NCI-H460 (cell line): ENCODE measurements around the gene EXOC2. TPM values are rescaled to one million over a fixed set of nuclear protein-coding genes. Genes with fewer than 3 reads are reported as not detected.
A peak's percentile ranks its signal among the peaks of the same experiment; 100 is the strongest.

ENCODE experiments used
- DNase-seq: peaks from one replicate; pipeline ENCODE4 v3.0.0-alpha.2; 2016; ENCODE audit warnings: low read depth; ENCODE audit errors: extremely low read depth
- polyA plus RNA-seq: library from polyadenylated mRNA; depleted of rRNA; stranded (reverse); fragments of >200 nt; gene quantifications from 2 replicates; pipeline ENCODE4 v1.2.3, GENCODE V29; 2014; cell fraction: nucleus; rRNA removed
- total RNA-seq: library from RNA; depleted of rRNA; stranded (reverse); fragments of >200 nt; shearing (Covaris generic); gene quantifications from 2 replicates; pipeline ENCODE4 v1.2.3, GENCODE V29; 2014; rRNA removed

Gene EXOC2, protein sequence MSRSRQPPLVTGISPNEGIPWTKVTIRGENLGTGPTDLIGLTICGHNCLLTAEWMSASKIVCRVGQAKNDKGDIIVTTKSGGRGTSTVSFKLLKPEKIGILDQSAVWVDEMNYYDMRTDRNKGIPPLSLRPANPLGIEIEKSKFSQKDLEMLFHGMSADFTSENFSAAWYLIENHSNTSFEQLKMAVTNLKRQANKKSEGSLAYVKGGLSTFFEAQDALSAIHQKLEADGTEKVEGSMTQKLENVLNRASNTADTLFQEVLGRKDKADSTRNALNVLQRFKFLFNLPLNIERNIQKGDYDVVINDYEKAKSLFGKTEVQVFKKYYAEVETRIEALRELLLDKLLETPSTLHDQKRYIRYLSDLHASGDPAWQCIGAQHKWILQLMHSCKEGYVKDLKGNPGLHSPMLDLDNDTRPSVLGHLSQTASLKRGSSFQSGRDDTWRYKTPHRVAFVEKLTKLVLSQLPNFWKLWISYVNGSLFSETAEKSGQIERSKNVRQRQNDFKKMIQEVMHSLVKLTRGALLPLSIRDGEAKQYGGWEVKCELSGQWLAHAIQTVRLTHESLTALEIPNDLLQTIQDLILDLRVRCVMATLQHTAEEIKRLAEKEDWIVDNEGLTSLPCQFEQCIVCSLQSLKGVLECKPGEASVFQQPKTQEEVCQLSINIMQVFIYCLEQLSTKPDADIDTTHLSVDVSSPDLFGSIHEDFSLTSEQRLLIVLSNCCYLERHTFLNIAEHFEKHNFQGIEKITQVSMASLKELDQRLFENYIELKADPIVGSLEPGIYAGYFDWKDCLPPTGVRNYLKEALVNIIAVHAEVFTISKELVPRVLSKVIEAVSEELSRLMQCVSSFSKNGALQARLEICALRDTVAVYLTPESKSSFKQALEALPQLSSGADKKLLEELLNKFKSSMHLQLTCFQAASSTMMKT
- total RNA-seq = 26.8 and 28.8 TPM in 2 replicates
- 20.0 and 21.3 TPM in 2 replicates for polyA plus RNA-seq

DNA sequence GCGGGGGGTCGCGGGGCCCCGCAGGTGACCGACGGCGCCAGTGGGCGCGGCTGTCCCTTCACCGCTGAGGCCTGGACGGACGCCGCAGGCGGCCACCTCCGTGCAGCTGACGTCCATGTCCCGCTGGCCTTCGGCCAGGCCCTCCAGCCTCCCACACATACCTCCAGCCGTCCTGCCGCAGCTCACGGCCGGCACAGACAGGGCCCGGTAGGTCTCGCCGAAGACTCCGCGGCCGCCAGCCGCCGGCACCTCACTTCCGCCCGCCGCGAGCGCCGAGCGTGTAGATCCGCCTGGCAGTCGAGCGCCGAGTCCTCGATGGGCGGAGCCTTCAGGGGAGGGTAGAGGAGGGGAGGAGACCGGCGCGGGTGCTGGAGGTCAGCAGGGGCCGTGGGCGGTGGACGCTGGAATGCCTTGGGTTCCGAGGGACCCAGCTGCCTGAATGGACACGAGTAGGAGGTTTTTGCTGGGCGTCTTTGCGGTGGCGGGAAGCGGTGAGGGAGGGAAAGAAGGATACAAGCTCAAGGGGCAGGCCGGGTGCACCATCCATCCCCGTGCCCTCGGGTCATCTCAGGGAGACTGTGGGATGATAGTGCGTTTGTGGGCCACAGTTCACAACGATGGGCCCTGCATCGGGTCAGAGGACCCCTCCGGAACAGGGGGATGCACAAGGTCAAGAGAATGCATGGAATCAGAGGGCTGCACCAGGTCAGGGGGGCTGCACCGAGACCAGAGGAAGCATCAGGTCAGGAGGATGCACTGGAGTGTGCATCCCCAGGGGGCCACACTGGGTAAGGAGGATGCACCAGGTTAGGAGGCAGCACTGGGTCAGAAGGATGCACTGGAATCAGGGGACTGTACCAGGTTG lies at the start of gene EXOC2:
Gene EXOC2, minus strand, starts transcription at position 282 of the 865 bp plus-strand sequence. CDS start 55,321 bp downstream, outside the sequence.
- DNase-seq = peak; percentile 65

DNA sequence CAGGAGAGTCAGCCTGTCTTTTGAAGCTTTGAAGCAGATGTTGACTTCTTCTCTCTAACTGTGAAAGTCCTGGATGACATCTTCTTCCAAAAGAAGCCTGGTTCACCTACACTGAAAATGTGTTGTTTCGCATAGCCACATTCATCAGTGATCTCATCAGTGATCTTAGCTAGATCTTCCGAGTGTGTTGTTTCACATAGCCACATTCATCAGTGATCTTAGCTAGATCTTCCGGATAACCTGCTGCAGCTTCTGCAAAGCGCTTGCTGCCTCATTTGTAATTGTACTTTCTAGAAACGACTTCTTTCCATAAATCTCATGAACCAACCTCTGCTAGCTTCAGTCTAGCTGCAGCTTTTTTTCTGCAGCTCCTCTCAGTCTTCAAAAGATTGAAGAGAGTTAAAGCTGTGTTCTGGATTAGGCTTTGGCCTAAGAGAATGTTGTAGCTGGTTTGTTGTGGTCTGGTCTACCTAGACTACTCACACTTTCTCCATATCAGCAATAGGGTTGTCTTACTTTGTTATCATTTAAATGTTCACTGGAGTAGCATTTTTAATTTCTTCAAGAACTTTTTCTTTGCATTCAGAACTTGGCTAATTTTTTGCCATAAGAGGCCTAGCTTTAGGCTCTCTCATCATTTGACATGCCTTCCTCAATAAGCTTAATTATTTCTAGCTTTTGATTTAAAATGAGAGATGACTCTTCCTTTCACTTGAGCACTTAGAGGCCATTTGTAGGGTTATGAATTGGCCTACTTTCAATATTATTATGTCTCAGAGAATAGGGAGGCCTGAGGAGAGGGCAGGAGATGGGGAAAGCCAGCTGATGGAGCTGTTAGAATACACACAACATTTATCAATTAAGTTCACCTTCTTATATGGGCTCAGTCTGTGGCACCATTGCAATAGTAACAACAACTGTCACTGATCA lies 48.7 kb upstream of the EXOC2 start:
- no peak for DNase-seq

DNA sequence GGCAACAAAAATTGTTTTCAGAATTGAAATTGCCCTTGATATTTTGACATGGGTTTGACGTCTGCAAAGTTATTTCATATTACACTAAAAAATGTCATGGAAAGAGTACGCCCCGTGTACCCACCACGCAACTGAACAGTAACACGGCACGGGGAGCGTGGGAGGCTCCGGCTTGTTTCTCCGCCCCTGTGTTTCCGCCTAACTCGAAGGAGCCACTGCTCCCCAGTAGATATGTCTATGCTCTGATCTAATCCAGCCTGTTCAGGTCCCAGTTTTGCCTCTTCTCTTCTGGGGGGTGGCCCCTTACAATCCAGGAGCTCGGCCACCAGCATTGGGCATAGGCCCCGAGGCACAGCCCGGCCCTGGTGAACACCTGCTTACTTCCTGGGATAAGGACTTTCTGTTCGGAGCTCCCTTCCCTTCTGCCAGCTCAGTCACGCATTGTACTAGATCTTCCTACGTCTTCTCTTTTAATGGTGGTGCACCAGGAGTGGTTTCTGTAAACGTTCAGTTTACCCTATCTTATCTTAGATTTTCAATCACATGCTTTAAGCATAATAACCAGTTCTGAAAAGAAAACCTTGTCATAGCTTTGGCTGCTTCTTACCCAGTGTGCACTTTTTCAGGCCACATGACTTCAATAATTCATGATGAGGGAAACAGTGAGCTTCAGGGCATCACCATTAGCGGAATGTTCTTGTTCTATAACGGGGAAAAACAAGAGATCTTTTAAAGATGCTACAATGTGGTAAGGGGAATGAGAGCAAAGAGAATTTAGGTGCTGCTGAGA lies 43.9 kb upstream of the EXOC2 start:
- no peak for DNase-seq

DNA sequence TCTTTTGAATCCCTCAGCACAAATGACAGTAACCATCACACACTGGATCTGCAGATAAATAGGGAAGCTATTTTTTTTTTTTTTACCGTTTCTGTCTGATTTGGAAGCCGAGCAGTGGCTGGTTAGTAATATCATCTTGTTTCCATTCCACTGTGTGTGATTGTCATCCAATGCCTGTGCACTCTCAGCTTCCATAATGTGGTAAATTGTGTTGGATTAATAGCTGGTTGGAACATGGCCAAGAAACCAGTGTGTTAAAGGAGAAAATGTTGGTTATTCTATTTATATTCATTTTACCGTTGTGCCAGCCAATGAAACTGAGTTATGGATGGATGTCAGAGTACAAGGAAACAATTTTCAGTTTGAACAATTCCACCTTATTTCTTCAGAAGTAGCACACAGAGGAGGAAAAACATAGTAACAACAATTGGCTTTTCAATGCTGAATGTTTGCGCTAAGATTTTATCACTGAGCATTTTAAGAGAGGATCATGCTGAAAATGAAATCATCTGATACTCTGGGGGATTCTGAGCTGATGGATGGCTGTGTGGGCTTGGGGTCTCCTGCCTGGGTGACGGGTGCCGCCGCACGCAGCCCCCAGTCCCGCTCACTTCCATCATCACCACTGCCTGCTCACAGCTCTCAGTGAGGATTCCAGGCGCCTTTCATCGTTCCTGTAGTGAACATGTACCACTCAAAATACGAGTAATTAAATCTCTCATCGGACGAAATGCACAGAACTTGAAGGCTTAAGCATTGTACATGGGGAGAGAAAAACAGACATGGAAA lies 40.7 kb upstream of the EXOC2 start:
- DNase-seq = no peak

DNA sequence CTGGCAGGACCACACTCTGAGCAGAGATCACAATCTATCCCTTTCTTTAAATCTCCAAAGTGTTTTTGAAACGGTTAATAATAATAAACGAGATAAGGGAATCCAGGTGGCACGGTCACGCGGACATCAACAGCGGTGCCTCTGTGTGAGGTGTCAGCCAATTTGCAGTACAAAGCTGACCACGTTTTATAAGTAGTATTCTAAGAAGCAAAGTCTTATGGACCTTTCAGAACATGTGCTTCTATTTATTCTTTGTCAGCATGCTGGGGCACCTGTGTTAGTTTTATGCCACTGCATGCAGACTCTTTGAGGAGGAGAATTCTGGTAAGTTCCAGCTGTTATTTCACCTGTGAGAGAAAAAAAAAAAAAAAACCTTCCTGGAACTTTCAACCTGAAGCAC lies 39.0 kb upstream of the EXOC2 start:
- DNase-seq = no peak

DNA sequence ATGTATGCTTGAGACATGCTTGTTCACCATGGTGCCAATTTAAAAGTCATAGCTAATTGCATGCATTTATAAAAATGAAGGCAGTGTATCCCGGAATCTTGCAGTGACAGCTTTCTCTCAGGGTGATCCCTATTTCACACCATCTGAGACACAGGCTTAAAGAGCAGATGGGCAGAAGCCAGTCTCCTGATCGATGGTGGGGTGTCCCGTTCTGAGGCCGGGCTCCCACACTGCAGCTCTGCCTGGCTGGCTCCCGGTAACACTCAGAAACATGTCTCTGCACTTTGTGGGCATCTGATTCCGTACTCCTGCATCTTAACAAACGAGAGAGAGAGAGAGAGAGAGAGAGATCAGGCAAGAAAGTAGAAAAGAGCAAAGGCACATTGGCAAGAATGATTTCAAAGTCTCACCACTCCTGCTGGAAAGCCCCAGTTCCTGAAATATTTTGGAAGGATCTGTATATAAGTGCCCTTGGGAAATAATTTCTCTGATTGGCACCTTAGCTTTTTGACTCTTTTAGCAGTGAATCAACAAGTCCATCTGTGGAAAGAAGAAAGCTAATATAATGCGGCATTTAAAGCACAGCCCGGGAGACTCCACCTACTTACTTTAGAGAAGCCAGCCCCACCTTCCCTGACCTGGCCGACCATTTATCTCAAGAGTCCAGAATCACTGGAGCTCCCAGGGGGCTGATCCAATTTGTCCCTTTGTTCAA lies 36.8 kb upstream of the EXOC2 start:
- DNase-seq = no peak

DNA sequence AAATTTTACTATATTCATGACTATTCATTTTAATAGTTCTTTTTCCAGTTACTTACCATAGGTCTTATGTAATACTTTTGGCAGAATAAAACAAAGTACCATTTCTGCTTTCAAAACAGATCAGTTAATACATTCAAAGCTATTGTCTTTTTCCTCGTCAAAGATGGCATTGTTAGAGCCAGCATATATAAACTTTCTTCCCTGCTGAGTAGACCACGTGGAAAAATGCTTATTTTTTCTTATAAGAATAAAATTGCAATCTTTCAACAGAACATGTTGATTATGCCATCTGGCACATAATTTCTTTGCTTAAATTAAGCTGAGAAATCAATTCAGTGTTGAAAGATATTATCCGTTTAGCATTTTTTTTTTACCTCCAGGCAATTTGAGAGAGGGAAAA lies 34.9 kb upstream of the EXOC2 start:
- DNase-seq = no peak

DNA sequence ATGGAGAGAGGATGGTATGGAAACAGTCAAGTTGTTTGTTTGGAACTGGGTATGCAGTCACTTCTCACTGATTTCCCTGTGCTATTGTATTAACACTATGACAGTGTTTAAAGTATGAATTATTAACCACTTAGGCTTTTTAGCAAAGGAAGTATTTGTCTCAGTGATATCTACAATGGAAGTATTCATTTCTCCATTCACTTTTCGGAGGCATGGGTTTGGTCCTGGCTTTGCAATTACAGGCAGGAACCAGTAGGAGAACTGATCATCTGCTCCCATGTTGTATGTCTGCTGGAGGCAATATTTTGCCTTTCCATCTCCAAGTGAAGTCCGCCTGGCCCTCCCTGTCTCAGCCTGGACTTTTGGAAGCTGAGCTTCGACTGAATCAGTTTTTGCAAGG lies 30.6 kb upstream of the EXOC2 start:
- DNase-seq = no peak

DNA sequence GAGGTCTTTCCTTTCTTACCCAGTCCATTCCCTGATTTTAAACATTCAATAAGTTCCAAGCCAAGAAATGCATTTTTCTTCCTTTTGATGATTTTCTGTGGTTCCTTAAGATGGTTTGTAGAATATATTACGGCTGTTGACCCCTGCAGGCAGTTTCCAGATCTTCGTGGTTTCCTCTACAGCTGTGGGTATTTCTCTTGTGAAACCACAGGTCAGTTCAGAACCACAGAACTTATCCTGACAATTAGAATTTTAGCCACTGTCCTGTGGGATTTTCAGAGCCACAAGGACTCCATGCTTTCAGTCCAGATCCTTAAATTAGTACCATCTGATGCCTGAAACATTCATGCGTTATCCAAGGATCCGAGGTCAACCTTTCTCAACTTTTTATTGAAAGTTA lies 29.7 kb upstream of the EXOC2 start:
- no peak for DNase-seq

DNA sequence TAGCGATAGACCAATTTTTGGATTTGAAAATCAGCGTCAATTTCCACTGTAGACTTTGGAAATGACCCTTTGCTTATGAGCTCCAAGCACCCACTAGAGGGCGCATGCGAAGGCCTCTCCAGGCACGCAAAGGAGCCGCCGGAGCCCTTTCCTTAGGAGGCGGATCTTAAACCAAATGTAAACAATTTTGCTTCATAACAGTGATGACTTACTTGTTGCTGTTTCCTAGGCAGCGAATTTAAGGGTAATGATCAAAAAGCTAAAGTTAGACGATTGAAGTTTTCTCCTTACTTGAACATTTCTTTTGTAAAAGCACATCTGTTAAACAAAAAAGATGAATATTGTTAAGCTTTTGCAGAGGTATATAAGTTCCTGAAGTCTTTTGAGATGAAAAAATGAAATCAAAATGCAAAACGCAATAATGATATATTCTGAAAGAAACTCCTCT lies 29.2 kb upstream of the EXOC2 start:
- peak; percentile 70 for DNase-seq

DNA sequence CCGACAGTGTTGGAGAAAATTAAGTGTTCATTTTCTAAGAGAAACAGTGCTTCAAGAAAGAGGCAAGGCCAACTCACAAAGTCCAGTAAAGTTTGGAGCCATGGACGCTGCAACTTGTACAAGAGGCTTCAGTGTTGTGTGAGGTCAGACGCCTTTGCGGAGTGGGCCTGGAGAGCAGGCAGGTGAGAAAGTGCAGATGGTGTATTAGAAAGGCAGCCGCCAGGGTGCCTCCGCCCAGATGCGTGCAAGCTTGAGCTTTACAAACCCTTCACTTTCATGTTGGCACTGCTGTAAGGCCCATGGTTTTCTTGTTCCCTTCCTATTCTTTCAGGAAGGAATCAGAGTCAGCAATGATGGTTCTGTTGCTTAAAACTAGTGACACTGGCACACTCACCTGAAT lies 25.4 kb upstream of the EXOC2 start:
- DNase-seq = no peak

DNA sequence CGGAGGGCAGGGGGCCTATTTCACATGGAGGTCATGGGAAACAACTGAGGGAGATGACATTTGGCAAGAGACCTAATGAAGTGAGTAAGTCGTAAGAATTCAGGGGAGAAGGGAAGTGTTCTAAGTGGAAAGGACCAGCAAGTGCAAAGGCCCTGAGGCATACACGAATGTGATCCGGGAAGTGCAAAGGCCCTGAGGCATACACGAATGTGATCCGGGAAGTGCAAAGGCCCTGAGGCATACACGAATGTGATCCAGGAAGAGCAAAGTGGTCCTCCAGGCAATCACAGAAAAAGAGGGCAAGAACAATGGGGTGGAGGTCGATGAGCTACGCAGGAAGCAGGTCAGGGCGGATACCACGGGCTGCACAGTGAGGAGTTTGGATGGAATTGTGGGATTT lies 24.2 kb upstream of the EXOC2 start:
- no peak for DNase-seq

DNA sequence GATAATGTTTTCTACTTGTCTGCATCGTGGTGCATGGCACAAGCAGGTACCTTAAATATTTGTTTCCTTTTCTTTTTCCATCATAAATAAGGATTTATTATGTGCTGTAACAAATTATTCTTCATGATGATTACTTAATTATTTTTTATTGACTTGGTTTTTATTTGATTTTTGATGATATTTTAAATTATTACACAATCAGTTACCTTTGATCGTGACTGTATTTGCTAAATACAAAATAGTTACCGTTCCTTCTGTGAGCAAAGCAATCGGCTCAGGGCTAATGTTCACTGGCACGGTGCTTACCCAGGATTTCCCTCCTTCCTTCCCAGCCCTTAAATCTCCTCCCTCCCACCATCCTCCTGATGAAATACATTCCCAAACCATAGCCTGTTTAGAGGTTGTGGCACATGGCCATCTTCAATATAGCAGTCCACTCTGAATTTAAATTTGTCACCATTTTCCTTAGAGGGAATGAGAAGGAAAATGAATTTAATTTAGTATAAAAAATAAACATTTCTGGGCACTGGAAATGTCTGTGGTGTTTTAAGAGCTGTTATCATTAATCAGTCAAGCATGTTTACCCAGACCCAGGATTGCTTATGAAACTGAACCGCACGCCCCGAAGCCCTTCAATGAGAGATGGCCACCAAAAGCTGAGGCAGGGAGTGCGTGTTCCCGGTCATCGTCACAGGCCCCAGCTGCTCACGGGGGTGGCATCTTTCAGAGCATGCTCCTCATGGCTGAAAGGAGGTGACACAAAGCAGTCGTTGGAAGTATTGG lies 23.0 kb upstream of the EXOC2 start:
- DNase-seq = no peak

DNA sequence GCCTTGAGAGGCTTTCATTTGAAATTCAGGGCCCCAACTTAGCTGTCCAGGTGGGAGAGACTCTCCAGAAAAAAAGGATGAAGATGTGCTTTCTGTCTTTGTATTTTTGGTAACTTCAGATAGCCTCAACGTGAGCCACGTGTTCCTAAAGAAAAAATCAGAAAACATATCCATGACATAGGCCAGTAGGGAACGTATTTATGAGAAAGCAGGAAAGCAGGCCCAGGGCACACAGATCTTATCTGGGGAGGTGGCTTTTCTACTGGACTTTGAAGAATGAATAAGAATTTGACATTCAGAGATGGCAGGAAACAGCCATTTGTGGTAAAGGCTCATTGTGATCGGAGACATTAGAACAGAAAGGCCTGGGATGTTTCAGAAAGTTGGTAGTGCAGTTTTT lies 21.2 kb upstream of the EXOC2 start:
- DNase-seq = no peak

DNA sequence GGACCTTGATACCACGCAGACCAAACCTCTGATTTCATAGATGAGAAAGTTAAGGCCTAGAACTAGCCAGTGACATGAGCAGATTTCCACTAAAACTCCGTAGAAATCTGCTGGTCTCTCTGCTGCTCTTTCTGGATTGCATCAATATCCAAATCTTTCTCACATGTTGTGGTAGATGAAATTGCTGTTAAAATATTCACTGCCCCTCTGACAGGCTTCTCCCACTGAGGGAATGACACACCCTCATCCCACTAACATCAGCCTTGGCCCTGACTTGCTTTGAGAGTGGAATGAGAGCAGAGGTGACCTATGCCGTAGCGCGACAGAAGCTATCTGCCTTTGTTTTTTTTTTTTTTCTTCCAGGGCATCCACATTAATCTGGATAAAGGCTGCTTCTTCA lies 20.4 kb upstream of the EXOC2 start:
- no peak for DNase-seq

DNA sequence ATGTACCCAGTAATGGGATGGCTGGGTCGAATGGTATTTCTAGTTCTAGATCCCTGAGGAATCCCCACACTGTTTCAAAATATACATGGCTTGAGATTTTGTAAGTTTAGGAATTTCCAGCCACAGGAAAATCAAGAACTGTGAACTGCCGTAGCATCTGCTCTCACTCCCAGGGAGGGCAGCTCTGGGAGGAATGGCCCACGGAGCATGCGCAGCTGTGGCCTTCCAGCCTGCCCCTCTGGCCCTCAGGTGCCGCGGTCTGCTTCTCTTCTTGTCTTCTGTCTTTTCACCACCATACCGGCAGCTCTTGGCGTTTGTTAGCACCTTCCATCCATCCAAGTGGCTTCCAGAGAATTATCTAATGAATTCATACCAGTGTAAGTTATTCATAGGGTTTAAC lies 19.9 kb upstream of the EXOC2 start:
- no peak for DNase-seq
